HCEC 1CT (cell line): ENCODE data around the gene CUBN.

Source experiments
- DNase-seq: peaks from one replicate; pipeline ENCODE4 v3.0.0-alpha.2; 2017

CUBN gene

DNA sequence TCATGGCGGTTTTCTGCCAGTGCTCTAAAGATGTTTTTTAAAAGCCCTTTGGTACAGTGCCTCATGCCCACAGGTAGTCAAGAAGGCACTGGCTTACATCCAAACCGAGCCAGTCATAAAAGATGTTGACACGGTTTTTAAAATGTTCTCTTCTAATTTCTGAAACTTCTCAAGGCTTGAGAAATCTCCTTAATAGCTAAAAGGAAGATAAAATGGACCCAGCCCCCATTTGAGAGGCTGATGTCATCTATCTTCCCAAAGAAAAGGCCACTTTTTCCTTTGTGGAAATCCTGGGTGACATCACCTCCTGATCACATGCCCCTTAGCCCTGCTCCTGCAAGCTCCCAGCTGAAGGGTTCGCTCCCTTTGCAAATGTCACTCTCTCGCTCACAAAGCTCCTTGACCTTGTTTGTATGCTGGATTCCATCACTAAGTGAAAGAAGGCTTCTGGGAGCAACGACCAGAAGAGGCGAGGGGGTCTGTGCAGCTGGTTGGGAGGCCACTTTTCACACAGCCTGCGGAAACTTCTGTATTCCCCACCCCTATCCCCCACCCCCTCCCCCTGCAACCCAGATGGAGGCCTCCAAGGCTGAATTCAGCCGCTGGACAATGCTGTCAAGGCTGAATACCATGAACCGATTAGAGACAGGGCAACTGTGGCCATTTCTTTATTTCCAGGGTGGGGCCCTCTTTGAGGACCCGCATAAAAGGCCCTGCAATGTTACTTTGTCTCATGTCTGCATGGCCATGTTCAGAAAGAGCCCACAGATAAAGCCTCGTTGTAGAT, 122.8 kb downstream of the CUBN start:
- no peak for DNase-seq

DNA sequence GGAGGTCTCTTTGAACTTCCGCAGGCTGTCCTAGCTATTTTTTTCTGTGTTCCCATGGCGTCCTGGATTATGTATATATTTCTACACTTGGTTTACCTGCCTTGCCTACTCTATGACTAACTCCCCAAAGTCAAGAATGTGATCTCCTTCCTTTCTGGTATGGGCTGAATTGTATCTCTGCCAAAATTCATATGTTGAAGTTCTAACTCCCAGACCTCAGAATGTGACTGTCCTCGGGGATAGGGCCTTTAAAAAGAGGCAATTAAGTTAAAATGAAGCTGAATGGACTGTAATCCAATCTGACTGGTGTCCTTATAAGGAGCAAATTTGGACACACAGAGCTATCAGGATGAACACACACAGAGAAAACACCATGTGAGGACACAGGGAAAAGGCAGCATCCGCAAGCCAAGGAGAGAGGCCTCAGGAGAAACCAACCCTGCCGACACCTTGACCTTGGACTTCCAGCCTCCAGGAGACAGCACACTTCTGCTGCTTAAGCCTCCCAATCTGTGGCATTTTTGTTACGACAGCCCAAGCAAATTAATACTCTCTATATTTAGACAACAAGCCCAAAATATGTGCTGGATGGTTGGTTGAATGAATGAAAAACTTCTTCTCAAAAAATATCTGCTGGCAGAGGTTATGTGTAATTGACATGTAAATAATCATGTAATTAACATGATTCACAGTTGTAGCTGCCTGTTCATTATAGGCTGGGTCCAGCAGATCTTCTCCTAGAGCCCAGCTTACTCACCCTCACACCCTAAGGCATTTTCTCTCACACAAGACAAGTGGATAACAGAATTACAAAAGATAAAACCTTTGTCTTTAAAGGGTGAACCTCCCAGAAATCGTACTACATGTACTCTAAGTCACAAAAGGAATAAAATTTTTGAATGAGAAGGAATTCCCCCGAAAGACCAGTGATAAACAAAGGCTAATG, 123.7 kb downstream of the CUBN start:
- DNase-seq, result no peak

DNA sequence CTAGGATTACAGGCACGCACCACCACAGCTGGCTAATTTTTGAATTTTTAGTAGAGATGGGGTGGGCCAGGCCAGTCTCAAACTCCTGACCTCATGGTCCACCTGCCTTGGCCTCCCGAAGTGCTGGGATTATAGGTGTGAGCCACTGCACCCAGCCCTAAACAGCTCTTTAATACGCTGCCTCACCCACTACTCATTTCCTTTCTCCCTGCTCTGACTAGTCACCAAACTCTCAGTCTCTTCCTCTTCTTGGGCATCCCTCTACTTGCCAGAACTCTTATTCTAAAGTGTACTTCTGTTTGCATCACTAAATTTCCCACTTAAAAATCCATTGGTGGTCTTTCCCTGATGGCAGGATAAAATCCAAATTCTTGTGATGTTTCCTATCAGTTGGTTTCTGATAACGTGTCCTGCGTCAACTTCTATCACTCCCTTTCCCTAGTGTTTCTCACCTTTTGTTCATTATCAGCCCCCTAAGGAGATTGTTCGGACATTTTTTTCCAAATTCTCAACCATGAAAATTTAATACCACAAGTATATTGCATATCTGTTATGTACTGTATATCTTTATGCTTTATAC, 124.7 kb downstream of the CUBN start:
- no peak for DNase-seq

DNA sequence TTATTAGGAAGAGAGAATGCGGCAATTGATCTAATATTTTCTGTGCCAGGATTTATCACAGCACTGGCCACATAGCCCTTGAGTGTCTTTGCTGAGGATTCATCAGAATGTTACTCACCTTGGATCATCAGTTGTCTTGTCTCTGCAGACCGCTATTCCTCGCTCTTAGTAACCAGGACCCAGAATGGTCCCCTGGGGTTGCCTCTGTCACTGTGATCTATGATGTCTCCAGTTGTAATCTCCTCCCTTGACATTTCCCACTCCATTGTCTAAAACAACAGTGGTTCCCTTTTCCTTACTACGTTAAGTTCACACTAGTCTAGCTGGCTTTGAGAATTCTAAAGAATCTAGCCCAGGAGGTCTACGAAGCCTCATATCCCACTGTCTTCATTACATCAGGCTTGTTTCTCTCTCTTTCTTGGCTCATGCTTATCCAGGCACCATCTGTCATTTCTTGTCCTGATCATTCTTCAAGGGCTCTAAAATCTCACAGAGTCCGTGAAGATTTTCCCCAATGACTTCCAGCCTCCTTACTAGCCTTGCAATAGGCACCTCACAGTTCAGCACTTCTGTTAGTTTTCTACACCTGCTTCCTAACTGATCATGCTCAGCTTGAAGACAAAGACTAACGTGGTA, 125.8 kb downstream of the CUBN start:
- no peak for DNase-seq

DNA sequence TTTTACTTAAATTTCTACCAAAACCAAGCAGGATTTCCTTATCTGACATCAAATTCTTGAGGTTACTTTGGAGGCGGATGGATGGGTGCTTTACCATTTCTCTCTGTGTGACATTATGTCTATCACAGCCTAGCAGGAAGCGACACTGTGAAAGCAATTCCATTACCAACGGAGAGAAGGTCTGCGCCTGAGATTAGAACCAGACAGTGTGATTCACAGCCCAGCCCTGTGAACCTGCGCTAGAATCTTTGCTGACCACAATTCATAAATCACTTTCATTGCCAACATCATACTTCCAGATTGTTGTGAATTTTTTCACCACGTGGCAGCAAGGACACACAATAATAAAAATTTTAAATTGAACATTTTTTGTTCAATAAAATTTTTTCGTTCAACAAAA, 126.5 kb downstream of the CUBN start:
- DNase-seq, result peak; percentile 80

DNA sequence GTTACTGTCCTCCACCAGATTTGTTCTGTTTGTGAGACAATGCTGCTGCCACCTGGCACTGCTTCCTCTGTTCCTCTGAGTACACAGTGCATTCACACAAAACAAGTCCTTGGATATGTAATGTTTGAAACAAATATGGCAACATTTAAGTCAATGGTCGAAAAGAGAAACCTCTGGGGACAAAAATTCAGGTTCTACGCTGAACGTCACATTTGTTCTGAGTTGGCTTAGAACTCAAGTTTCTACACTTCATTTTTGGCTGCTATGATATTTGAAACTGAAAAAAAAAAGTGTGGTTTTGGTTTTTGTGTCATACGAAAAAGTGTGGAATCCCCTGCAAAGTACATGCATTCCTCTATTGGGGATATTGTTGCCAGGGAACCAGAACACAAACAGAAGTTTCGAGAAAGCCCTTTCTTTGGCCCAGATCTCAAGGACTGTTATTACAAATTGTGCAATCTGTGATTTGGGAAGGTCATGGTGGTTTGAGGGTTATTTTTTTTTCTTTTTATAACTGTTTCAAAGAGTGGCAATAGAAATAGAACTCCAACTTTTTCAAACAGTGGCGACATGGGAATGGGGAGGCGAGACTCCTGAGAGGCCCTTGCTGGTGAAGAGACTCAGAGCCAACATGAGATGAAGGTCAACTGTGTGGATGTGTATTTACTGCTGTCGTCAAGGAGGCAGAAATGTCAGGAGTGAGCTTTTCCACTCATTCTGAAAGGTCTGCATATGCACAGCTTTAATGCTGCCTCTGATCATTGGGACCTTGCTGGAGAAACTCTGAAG, 127.5 kb downstream of the CUBN start:
- DNase-seq, result peak; percentile 78

DNA sequence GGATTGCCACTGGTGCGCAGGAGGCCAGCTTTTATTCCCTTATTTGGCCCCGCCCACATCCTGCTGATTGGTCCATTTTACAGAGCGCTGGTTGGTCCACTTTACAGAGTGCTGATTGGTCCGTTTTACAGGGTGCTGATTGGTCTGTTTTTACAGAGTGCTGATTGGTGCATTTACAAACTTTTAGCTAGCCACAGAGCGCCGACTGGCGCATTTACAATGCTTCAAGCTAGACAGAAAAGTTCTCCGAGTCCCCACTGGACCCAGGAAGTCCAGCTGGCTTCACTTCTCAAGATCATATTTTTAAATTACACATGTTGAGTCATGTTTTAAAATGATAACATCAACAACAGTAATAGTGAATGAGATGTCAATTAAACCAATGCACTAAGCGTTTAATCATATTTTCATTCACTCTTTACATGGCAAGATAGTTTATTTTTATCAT, 128.3 kb downstream of the CUBN start:
- DNase-seq, result peak; percentile 61

DNA sequence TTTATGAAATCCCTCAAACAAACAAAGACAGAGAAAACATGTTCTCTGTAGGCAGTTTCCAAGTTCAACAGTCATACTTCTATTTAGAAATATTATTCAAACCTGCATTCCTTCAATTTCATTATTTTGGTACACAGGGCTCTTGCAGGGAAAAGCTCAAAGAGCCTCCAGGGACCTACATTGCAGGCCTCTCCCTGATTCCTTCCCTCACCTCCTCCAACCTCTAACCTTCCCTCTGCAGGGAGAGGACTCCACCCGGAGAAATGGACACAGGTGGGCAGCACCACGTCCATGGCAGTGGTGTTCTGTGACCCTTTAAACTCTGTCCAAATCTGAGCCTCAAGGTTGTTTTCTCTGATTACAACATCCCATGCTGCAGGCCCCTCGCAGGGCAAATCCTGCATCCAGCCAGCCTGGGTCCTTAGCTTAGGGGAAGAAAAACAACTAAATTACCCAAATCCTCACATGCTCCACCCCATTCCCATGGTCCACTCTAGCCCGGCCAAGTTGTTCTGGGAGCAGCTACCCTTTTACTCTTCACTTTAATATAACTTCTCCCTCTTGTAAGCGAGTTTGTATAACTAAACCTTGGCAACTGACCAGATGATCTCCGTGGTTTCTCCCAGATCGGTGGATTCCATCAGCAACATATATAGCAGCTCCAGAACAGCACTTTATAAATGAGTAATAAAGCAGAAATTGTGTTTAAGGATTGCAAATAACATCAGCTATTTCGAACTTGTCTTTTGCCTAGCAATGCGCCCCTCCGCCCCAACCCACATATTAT, 129.8 kb downstream of the CUBN start:
- no peak for DNase-seq

DNA sequence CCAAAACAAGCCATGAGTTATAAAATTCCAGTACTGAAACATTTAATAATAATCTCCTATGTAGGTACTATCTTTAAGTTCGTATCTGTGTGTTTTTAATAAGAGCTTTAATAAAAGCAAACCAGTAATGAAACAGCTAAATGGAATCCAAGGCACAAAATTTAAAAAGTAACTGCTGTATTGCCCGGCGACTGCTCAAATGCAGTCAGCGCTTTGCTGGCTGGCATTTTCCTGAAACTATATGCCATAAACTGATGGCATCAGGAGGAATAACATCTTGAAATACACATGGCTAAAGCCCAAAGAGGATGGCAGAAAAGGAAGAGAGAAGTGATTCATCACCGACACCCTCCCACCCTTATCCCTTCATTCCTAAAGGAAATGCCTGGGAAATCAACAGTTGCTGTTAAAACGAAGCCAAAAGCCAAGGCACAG, 133.1 kb downstream of the CUBN start:
- DNase-seq, result peak; percentile 47

DNA sequence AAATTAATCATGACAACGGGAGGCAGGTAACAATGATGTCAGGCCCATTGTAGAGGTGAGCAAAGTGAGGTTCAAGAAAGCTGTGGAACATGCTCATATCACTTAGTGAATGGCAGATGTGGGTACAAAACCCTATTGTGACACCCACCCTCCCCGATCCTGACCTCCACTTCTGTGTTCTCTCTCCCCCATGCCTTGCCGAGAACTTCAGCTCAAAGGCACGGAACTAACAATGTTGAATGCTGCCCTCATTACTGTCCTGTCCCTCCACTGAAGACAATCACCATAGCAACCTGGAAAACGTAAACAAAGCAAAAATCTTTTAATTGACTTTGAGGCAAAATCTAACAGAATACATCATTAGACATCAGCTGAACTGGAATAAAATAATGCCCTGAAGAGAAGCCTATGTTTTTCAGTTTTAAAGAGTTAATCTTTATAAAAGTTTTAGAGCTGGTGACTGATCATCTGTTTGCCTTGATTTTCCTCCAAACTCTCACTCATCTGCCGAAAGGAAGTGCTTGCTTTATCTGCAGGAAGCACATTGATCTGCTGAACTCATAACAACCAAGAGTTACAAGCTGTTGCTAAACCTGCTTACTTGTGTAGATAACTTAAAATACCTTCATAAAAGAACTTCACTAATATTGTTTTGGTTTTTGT, 133.6 kb downstream of the CUBN start:
- peak; percentile 25 for DNase-seq

DNA sequence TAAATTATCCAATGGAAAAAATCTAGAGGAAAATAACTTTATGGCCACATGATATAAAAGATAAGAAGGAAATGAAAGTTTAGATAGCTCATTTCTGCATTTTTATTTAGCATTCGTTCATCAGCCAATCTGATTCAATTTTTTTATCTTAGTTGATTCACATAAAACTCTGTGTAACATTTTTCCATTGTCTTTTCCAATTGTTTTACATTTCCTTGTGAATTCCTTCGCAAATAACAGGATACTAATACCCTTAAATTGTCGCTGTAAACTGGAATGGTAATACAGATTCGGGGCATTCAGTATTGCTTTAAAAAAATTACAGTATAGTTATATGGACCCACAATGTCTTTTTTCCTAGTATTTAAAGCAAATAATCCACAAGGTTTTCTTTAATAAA, 136.4 kb downstream of the CUBN start:
- no peak for DNase-seq

DNA sequence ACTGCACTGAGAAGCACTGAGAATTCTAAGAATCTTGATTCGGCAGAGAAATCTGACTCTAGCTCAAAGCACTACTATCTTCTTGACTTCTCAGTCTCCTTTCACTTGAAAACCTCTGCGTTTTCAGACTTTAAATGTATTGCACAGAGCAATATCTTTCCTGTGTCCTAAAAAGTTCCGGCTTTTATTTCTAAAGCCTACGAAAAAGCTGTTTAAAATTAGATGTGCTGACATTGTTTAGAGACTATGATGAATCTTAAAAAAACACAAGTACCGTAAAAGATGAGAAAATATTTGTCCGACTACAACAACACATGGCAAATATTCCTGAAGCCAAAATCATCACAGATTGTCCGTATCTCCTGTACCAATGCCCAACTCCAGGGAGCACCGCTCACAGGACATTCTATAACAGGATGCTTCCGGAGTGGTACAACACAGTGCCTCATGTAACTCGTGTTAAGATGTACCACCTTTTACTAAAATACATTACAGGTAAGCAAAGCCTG, 136.9 kb downstream of the CUBN start:
- DNase-seq, result no peak

DNA sequence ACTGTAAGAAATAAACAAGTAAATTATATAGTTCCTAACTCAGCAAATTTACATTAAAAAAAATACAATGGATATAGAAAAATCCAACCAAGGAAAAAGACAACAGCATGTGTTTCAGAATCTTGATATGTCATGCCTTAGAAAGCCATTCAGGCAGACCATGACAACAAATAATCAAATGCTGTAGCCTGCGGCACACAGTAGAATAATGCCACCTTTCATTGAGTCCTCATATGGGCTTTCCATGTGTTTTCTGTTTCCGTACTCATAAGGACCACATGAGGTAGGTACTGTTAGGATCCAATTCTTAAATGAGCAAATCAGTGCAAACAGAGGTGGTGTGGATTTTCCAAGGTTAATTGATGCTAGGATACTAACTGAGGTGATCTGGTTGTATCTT, 138.6 kb downstream of the CUBN start:
- no peak for DNase-seq

DNA sequence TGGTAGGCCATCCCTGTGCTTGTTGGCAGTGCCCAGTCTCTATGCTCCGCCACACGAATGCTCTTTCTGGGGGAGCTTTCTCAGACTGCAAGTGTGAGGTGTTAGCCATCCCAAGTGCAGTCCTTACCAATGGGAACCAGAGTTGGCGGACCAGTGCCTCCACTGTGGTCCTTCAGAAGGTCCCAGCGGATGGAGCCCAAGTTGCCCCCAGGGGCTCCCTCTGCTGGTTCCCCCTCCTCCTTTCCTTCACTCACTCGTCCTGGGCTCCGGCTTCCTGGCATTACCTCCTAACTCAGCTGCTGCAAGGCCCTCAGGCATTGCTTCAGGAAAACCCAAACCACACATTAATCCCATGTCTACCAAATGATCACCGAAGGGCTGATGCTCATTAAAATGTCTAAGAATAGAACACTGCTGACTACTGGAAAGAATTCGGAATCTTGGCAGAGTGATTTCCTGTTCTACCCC, 139.8 kb downstream of the CUBN start:
- no peak for DNase-seq

DNA sequence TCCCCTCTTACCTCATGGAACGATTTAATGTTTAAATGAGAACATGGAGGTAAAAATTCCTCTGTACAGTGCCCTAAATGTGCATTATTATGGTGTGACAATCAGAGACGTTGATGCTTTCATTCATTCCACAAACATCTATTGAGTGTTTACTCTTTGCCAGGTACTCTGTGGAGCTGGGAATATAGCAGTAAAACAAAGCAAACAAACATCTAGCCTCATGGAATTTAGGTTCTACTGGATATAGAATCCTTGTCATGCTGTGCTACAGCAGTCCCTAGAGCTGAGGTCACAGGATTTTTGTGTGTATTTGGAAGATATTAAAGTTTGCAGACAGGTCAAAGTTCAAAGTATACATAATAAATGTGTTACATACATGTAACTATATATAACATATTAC, 140.7 kb downstream of the CUBN start:
- DNase-seq, result no peak

DNA sequence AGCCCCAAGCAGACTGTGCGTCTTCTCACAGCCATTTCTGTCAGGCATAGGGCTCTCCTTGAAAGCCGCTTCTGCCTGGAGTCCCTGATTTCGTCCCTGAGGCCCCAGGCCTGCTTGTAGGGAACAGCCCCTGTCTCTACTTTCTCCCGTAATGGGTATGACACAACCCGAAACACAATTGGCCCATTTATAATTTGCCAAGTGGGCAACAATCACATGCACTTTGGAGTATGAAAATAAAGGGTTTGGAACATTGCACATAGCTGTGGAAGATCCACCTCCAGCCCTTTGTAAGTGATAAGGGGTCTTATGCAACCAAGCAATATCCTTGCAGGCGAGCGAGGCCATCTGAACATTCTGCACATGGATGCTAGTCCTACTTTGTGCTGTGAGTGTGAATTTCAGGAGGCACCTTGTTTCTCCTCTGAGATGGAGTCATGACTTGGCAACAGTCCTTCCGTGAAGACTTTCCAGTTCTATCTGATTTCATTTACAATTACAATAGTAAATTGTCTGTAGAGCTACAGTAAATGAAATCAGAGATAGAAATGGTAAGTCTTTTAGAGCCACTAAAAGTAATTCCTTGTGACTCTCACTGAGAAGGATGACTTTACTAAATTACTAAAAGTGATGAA, 141.5 kb downstream of the CUBN start:
- DNase-seq, result no peak

DNA sequence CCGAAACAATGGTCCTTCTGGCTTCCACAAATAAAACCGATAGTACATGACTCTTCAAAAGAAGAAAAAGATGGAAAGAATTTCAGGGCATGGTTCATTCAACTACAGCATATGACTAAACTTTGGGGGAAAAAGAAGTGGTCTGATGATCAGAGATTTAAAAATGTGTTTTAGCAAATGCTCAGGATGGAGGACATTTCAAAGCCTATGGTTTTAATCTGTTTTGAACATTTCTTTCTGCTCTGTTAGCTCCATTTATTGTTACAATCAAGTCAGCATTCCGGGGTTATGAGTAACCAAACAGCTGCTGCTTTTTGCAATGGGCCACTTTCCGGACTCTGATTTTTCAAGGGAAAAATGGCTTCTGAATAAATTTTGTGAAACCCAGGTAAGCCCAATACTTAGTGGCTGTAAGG, 142.4 kb downstream of the CUBN start:
- peak; percentile 85 for DNase-seq

DNA sequence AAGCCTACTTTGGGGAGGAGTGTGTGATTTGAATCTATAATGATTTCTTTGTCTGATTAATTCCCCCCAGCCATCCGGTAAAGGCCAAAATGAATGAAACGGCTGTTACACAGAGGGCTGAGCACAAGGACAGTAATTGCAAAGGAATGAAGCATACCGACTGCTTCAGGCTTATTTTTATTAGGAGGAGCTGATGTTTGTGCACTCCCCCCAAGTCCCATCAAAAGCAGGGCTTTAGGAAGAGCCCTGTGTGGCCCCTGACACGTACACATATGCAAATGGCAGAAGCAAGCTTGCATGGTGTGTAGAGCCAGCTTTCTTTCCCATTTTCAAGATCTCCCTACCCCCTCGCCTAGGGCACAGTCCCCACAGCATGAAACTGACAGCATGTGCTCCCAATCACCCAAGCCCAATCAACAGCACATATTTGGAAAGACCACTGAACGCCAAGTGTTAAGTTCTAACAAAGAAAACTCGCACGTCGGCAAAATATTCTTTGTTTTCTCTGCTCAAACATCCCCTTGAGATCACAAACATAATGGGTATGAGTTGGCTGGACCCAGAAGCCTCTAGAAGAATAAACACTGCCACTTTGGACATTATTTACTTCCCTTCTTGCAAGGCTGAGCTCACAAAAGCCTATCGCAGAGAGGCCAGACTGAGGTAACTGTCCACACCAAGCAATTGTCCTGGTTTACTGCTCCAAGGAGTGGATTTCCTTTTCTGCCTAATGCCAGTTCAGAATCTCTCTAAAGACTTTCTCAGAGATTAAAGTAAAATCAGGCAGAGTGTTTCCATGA, 143.0 kb downstream of the CUBN start:
- DNase-seq, result peak; percentile 91

DNA sequence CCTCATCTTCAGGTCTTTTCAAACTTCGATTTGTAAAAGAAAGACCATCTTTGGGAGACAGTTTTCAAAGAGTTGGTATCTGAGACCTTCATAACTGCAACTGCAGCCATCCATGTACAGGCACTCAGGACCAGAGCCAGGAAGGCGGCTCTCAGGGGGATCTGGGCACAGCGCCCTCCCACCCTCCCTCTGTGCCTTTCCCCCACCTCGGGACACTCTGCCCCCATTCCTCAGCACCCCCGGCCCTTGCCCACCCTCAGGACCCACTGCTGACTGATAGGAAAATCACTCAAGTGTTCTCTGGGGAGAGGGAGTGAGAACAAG, 143.6 kb downstream of the CUBN start:
- DNase-seq, result no peak
